HFFc6 (cell line): ENCODE measurements around the gene MAS1. TPM values are rescaled to one million over a fixed set of nuclear protein-coding genes. Genes with fewer than 3 reads are reported as not detected.

Source experiments
- DNase-seq: peaks from one replicate; pipeline ENCODE4 v3.0.0-alpha.2; 2018
- H3K27ac Mint-ChIP-seq: 2 replicates; pipeline ENCODE4 v1.8.0; 2020; ENCODE audit warnings: mild to moderate bottlenecking, mixed read lengths
- H3K27me3 Mint-ChIP-seq: 2 replicates; pipeline ENCODE4 v1.8.0; 2021; ENCODE audit warnings: mild to moderate bottlenecking, moderate library complexity, mixed read lengths; ENCODE audit not compliant: insufficient read depth
- H3K36me3 Mint-ChIP-seq: 2 replicates; pipeline ENCODE4 v1.8.0; 2021; ENCODE audit warnings: low read depth, mixed read lengths
- H3K4me1 Mint-ChIP-seq: 2 replicates; pipeline ENCODE4 v1.8.0; 2020; ENCODE audit warnings: low read depth, mixed read lengths
- H3K4me3 Mint-ChIP-seq: 2 replicates; pipeline ENCODE4 v1.8.0; 2020; ENCODE audit warnings: mild to moderate bottlenecking, moderate library complexity, mixed read lengths
- H3K9me3 Mint-ChIP-seq: 2 replicates; pipeline ENCODE4 v1.8.0; 2020; ENCODE audit warnings: mild to moderate bottlenecking, mixed read lengths
- total RNA-seq, 6 experiments: library from RNA; stranded (reverse); fragmentation: NEBNext Ultra II Directional; extraction: Animal tissue kit (Norgen Biotek cat#: 25700); gene quantifications; 2 replicates in 1 of 6; 3 replicates in 5 of 6; pipeline ENCODE4 v1.2.3, GENCODE V29; 2021
- TF ChIP-seq, protein P1 (sequence below): fragments of 200-600 bp; sonication (generic); IDR thresholded peaks from 2 replicates; pipeline ENCODE4 v1.5.0; 2021; ENCODE audit warnings: antibody characterized with exemption, mild to moderate bottlenecking

The MAS1 gene
- total RNA-seq, 6 experiments from 2014 or later = not detected

GRCh38 chr6:159892053-159892452 lies 1.3 kb downstream of the MAS1 start:
- H3K36me3 Mint-ChIP-seq = no peaks in the 10 kb centered on the region
- H3K4me3 Mint-ChIP-seq = no peak overlapping the region
- no peaks in the 10 kb centered on the region; the same call in 1 of the 2 replicates for H3K9me3 Mint-ChIP-seq
- DNase-seq = no peak
- TF ChIP-seq, protein P1, sequence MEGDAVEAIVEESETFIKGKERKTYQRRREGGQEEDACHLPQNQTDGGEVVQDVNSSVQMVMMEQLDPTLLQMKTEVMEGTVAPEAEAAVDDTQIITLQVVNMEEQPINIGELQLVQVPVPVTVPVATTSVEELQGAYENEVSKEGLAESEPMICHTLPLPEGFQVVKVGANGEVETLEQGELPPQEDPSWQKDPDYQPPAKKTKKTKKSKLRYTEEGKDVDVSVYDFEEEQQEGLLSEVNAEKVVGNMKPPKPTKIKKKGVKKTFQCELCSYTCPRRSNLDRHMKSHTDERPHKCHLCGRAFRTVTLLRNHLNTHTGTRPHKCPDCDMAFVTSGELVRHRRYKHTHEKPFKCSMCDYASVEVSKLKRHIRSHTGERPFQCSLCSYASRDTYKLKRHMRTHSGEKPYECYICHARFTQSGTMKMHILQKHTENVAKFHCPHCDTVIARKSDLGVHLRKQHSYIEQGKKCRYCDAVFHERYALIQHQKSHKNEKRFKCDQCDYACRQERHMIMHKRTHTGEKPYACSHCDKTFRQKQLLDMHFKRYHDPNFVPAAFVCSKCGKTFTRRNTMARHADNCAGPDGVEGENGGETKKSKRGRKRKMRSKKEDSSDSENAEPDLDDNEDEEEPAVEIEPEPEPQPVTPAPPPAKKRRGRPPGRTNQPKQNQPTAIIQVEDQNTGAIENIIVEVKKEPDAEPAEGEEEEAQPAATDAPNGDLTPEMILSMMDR = no peak
- no peaks in the 10 kb centered on the region for H3K4me1 Mint-ChIP-seq
- H3K27ac Mint-ChIP-seq = no peak overlapping the region
- H3K27me3 Mint-ChIP-seq = peaks cover 75% of the 10 kb centered on the region

- no peak for DNase-seq
- TF ChIP-seq, protein P1 = no peak
- Mint-ChIP-seq H3K27ac (no peak overlapping the region), H3K9me3 (no peaks in the 10 kb centered on the region; the same call in 1 of the 2 replicates), H3K4me3 (no peak overlapping the region), H3K27me3 (peaks cover 65% of the 10 kb centered on the region), H3K36me3 (no peaks in the 10 kb centered on the region), H3K4me1 (no peaks in the 10 kb centered on the region)
These were observed 2.3 kb downstream of the MAS1 start for GRCh38 chr6:159893064-159893463.

DNA sequence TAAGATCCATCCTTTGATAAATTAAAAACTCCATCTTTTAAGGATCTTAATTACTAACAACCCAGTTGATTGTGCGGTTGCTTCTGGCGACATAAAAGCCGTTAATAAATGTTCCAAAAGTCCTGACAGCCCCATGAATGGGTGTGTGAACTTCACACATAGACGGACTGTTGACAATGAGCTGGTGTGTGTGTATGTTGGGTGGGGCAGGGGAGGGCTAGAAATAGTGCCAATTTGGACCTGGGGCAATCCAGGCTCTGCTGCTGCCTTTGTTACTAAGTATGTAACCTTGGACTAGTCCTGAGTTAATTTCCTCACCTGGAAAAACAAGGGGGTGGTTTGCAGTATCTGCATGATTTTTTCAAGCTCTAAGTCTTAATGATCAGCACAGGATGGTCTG lies 4.2 kb downstream of the MAS1 start:
- DNase-seq = no peak
- Mint-ChIP-seq H3K36me3 (no peaks in the 10 kb centered on the region), H3K9me3 (no peaks in the 10 kb centered on the region; the same call in 1 of the 2 replicates), H3K4me3 (no peak overlapping the region), H3K4me1 (peaks cover 14% of the 10 kb centered on the region), H3K27ac (no peak overlapping the region), H3K27me3 (peaks cover 47% of the 10 kb centered on the region)
- TF ChIP-seq, protein P1 = no peak

DNA sequence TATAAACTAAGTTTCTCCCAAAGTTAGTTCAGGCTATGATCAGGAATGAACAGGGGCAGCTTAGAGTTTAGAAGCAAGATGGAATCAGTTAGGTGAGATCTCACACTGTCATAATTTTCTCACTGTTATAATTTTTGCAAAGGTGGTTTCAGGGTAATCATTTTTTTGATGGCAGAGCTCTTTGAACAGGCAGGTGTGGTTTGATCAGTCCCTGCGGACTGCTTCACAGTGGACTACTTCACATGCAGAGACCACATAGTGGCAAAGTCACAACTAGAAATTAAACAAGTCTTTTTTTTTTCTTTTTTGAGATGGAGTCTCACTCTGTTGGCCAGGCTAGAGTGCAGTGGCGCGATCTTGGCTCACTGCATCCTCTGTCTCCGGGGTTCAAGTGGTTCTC lies 6.8 kb downstream of the MAS1 start:
- peaks cover 24% of the 10 kb centered on the region for H3K27me3 Mint-ChIP-seq
- no peaks in the 10 kb centered on the region for H3K36me3 Mint-ChIP-seq
- no peak overlapping the region for H3K4me3 Mint-ChIP-seq
- peaks cover 27% of the 10 kb centered on the region for H3K4me1 Mint-ChIP-seq
- TF ChIP-seq, protein P1 = no peak
- H3K27ac Mint-ChIP-seq = no peak overlapping the region
- no peaks in the 10 kb centered on the region; the same call in 1 of the 2 replicates for H3K9me3 Mint-ChIP-seq
- DNase-seq = no peak

GRCh38 chr6:159898519-159898918 lies 7.7 kb downstream of the MAS1 start:
- Mint-ChIP-seq H3K4me1 (peaks cover 27% of the 10 kb centered on the region), H3K27me3 (peaks cover 16% of the 10 kb centered on the region), H3K9me3 (no peaks in the 10 kb centered on the region; the same call in 1 of the 2 replicates), H3K36me3 (no peaks in the 10 kb centered on the region), H3K4me3 (no peak overlapping the region), H3K27ac (no peak overlapping the region)
- no peak for DNase-seq
- TF ChIP-seq, protein P1 = no peak
